Effector CD8-positive, alpha-beta T cell (primary cell): ENCODE data around the gene TCEAL9.
"Not testable (repeated sequence)": the region's sequence is repeated elsewhere in the genome, so short reads cannot be mapped to it uniquely, and the experiment has no call there.

Source experiments
- DNase-seq: peaks from one replicate; lab custom pipeline; 2025; lab: John Stamatoyannopoulos, UW

Gene TCEAL9

DNA sequence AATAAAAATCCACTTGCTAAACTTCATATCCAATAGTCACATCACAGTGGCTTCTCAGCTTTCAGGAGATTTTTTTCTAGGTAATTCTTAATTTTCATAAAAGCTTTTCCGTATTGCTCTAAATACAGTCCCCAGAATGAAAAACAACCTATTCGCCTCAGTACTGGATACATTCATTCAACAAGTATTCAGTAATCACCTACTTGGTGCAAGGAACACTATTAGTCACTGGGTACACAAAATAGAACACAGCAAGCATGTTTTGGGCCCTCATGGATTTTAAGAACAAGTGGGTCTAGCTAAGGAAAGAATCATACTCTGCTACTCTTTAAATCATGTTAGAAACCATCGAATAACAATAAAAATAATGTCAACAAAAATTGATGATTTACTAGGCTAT, 17.3 kb downstream of the TCEAL9 start:
- DNase-seq: no peak

GRCh38 chrX:103376118-103376978, 20.0 kb downstream of the TCEAL9 start, which contains the start of gene BEX3:
Gene BEX3, plus strand, starts transcription at chrX:103376538. Its CDS starts 984 bp downstream, at chrX:103377522.
- peak; percentile 17 for DNase-seq

DNA sequence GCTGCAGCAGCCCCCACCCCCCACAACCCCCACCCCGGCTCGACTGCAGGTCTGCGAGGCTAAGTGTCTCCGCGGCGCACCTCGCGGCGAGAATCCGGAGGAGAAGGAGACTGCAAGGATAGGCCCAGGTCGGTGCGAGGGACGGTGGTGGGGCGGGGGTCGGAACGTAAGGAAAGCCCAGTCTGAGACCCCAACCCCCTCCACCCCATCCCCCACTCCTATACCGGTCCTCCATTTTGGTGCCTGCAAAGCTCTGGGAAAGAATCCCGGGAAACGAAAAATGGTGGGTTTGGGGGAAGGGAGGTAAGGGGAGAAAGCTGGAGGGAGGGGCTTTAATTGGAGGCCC, 20.6 kb downstream of the TCEAL9 start:
- no peak for DNase-seq

- DNase-seq: no peak
Observed at GRCh38 chrX:103378990-103379389, 22.7 kb downstream of the TCEAL9 start.

GRCh38 chrX:103382877-103383276, 26.6 kb downstream of the TCEAL9 start:
- no peak for DNase-seq

GRCh38 chrX:103384672-103385071, 28.4 kb downstream of the TCEAL9 start:
- no peak for DNase-seq

GRCh38 chrX:103385283-103385830, 29.1 kb downstream of the TCEAL9 start:
- DNase-seq: not testable (repeated sequence)

DNA sequence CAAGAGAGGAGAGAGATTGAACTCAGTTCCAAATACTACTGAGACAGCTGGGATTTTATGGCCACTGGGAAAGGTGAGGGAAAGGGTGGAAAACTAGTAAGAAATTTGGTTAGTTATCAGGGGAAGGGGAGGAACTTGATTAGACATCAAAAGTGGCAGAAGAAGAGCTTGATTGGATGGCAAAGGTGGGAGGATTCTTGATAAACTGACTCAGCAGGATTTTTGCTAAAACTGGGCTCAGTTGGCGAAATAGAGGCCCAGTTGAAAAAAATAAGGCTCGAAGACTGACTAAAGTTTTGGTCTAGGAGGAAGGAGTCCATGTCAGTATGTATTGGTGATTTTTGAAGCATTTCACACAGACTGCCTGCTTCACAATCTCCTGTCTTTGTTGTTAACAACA, 30.0 kb downstream of the TCEAL9 start:
- DNase-seq: no peak

DNA sequence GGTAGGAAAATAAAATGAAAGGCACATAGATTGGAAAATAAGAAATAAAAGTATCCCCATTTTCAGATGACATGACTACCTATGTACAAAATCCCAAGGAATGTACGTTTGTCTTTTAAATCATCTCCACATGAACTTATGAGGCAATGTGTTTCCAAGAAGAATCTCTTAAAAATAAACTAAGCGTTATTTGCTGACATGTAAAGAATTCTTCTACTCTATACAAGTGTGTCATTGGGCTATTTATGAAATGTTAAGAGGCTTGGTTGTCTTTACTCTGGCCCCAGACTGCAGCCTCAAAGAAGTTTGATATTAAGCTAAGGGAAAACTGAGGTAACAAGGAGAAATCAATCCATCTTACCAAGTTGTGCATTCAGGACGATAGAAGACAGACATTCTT, 37.2 kb downstream of the TCEAL9 start:
- no peak for DNase-seq

GRCh38 chrX:103396186-103396585, 39.9 kb downstream of the TCEAL9 start:
- no peak for DNase-seq

DNA sequence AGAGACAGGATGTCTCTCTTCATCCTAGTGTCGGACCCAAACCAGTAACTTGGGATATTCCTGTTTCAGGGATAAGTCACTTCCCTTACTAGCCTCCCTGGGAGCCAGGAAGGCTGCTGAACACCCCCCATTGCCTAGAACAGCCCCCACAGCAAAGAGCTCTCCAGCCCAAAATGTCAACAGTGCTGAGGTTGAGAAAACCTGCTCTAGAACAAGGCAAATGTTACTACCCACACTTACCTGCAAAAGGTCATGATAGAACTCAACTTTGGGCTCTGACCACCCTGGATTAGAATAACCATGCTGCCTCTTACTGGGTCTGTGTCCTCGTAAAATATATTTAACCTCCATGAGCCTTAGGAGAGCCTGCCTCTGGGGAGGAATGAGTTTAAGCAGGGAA, 40.4 kb downstream of the TCEAL9 start:
- no peak for DNase-seq

DNA sequence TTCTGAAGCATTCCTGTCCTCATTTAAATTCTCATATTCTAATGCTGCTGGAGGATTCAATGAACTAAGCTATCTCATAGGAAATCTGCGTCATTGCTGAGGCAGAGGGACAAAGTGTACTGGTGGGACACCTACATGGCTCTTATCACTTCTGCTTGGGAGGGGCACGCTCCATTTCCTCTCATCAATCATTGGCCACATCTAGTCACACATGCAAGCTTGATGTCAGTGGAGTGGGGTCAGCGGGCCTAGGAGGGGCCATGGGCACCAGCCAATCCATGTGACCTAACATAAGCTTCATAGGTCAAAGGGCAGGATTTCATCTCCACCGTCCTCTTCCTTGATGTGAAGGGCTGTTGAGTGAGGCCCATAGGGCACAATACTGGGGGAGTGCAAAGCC, 41.4 kb downstream of the TCEAL9 start:
- no peak for DNase-seq

DNA sequence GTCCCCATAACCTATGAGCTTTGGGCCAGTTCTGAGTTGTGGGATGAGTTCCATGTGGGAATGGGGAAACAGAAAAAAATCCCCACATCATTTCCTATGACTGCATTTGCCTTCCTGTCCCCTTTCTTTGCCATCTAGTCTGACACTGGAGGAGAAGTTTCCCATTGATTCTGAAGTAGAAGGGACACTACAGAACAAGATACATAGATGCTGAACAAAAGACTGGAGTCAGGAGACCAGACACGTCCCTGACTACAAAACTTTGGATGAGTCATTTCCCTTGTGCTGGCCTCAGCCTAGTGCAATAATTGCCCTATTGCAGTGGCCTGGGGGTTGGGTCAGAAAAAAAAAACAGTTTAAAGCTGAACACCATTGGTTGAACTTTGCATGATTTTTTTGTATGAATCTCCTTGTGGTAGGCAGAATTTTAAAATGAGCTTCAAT, 42.1 kb downstream of the TCEAL9 start:
- DNase-seq: no peak

- no peak for DNase-seq
Observed at GRCh38 chrX:103399744-103400143, 43.4 kb downstream of the TCEAL9 start.

GRCh38 chrX:103400931-103401330, 44.6 kb downstream of the TCEAL9 start:
- no peak for DNase-seq

DNA sequence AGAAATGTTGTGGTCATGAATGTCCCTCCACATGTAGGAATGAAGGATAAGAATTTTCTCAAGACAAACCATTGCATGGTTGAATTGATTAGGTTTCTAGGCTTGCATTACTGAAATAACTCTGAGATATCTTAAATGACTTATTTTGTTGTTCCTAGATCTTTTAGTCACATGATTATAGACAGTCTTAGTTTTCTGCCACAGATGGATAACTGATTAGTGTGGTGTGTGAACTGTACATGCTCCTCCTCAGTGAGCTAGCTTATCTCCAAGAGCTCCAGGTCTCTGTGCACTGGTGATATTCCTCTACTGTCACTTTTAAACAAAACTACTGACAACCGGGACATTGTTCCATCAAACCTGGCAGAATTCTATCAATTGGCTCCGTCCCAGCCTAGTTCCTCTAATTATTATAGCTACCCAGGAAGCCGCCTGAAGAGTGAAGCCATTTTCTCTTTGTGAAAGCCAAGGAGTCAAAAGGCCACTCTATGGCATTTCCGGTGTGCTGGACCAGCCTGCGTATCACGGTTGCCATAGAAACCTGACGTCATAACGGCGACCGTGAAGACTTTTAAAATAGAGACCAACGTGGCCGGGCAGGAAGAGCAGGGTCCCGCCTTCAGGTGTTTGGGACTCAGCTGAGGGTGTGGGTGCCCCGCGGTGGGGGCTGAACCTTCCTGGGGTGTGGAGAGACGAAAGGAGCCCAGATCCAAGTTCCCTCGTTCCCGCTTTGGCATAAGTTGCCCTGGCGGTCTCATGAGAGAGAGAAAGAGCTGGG, 48.1 kb downstream of the TCEAL9 start:
- no peak for DNase-seq

DNA sequence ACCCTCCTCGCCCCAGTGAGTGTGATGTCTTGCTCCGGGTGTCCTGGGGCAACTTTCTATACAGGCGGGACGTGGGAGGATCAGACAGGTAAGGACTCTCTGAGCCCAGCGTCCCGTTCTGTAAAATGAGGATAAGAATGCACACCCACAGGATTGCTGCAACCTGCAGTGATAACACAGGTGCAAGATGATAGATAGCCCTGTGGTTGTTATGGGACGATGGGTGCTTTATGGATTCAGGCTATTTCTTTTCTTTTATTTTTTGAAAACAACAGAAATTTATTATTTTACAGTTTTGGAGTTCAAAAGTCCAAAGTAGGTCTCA, 48.7 kb downstream of the TCEAL9 start:
- DNase-seq: no peak

DNA sequence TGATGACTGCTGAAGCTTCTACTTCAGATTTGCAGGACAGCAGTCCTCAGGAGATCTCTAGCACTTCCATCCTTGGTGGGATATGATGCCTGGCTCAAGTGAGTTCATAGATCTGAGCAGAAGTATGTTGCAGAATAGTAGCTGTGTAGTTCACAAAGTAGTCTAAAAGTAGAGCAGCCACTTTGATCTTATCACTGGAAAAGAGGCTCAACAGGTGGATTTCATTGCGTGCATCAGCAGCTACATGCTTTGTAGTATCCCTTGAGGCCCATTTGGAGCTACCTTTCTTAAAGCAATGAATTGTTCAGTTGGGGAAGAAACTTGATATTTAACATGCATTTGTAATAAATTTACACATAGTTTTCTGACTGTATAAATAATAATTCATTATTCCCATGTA, 50.0 kb downstream of the TCEAL9 start:
- DNase-seq: no peak

DNA sequence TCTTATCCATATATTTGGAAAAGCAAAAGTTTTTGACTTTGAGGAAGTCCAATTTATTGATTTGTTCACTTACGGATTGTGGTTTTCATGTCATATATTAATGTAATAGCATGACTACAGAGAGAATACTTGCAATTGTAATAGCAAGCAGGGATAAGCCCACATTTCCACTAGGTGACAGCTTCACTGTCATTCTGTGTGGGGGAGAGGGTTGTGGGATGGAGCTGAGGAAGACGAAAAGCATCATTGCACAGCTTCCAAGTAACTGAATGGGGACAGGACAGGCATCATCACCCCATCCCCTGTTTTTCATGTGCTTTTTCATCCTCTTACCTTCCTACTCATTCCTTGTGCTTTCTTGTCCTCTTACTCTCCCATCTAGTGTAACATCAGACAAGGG, 51.5 kb downstream of the TCEAL9 start:
- no peak for DNase-seq
